Suprapubic skin (tissue), 4 donors: ENCODE results near the gene OXCT1. TPM values are rescaled to one million over a fixed set of nuclear protein-coding genes. Genes with fewer than 3 reads are reported as not detected.

Source experiments
- DNase-seq, 2 donors: peaks; one replicate each; pipeline ENCODE4 v3.0.0-alpha.2; 2019; ENCODE audit warnings: low spot score in 2 of 2
- H3K27ac ChIP-seq: fragments of 200-600 bp; sonication (generic); one replicate; pipeline ENCODE4 v1.5.1; 2019
- H3K27me3 ChIP-seq: fragments of 200-600 bp; sonication (generic); one replicate; pipeline ENCODE4 v1.5.1; 2019
- H3K36me3 ChIP-seq: fragments of 200-600 bp; sonication (generic); one replicate; pipeline ENCODE4 v1.5.1; 2019
- H3K4me1 ChIP-seq: fragments of 200-600 bp; sonication (generic); one replicate; pipeline ENCODE4 v1.5.1; 2019
- H3K4me3 ChIP-seq: fragments of 200-600 bp; sonication (generic); one replicate; pipeline ENCODE4 v1.5.1; 2019; ENCODE audit warnings: mild to moderate bottlenecking
- H3K9me3 ChIP-seq: fragments of 200-600 bp; sonication (generic); one replicate; pipeline ENCODE4 v1.5.1; 2019
- EP300 ChIP-seq: sonication (generic); formaldehyde crosslinking; IDR thresholded peaks from one replicate; pipeline ENCODE4 v1.6.1; 2017; ENCODE audit warnings: antibody characterized with exemption
- POLR2A ChIP-seq, 2 donors: fragments of 450-650 bp; IDR thresholded peaks; one replicate each; pipeline ENCODE4 v1.6.1; 2017; ENCODE audit warnings: antibody characterized with exemption in 2 of 2, mild to moderate bottlenecking in 2 of 2, moderate library complexity in 2 of 2
- POLR2AphosphoS5 ChIP-seq, 3 donors: sonication (generic); formaldehyde crosslinking; IDR thresholded peaks; one replicate each; pipeline ENCODE4 v1.6.1; 2017; ENCODE audit warnings: antibody characterized with exemption in 3 of 3
- WGBS: methylation state at CpG from one replicate; pipeline ENCODE4 v1.1.5; 2018; 5-methylcytosine and 5-hydroxymethylcytosine counted together
- total RNA-seq, 4 donors: library from RNA; depleted of rRNA; stranded (reverse); fragments of >200 nt; gene quantifications; one replicate each; pipeline ENCODE4 v1.1.0, GENCODE V29; 2016
- TF ChIP-seq, protein P1 (sequence below), 2 donors: fragments of 200-600 bp in 1 of 2; fragments of 450-650 bp in 1 of 2; sonication (generic) in 1 of 2; IDR thresholded peaks; one replicate each; pipeline ENCODE4 v1.5.1; 2016 to 2019; ENCODE audit warnings: antibody characterized with exemption in 2 of 2, mild to moderate bottlenecking in 1 of 2, moderate library complexity in 1 of 2

The OXCT1 gene
- total RNA-seq, 4 donors from 2014 or later = 17.4 to 71.9 (median 24.7) TPM

DNA sequence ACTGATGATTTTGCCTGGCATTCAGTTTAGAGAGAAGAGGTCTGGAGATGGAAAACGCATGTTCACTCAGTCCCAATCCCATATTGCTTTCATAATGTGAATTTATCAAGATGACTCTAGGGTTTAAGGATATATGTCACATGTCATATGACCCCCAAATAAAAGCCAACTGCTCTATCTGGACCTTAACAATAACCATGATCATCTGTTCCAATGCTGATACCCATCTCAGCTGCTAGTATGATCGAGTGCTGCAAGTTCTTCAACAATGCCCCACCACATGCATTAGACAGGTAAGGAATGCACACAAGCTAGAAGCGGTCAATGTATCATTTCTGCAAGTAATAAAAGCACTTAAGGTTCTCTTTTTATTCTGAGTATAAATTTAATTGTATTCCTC, 91.8 kb downstream of the OXCT1 start:
- H3K27me3 ChIP-seq = no peaks in the 10 kb centered on the region
- DNase-seq = no peak
- 93% methylated on average over 3 of the region's 3 CpGs for WGBS
- no peaks in the 10 kb centered on the region for H3K4me1 ChIP-seq
- H3K9me3 ChIP-seq = no peaks in the 10 kb centered on the region
- H3K4me3 ChIP-seq = no peak overlapping the region
- no peak overlapping the region for H3K27ac ChIP-seq
- no peaks in the 10 kb centered on the region for H3K36me3 ChIP-seq
- no peak for TF ChIP-seq POLR2A (IDR thresholded peaks at IDR 0.05)
- TF ChIP-seq, protein P1, sequence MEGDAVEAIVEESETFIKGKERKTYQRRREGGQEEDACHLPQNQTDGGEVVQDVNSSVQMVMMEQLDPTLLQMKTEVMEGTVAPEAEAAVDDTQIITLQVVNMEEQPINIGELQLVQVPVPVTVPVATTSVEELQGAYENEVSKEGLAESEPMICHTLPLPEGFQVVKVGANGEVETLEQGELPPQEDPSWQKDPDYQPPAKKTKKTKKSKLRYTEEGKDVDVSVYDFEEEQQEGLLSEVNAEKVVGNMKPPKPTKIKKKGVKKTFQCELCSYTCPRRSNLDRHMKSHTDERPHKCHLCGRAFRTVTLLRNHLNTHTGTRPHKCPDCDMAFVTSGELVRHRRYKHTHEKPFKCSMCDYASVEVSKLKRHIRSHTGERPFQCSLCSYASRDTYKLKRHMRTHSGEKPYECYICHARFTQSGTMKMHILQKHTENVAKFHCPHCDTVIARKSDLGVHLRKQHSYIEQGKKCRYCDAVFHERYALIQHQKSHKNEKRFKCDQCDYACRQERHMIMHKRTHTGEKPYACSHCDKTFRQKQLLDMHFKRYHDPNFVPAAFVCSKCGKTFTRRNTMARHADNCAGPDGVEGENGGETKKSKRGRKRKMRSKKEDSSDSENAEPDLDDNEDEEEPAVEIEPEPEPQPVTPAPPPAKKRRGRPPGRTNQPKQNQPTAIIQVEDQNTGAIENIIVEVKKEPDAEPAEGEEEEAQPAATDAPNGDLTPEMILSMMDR (IDR thresholded peaks at IDR 0.05) = no peak
- no peak for TF ChIP-seq POLR2AphosphoS5 (IDR thresholded peaks at IDR 0.05)
- TF ChIP-seq EP300 = no peak

GRCh38 chr5:41776435-41776834, 93.8 kb downstream of the OXCT1 start:
- Histone ChIP-seq H3K36me3 (no peaks in the 10 kb centered on the region), H3K4me3 (no peak overlapping the region), H3K27ac (no peak overlapping the region), H3K27me3 (no peaks in the 10 kb centered on the region), H3K4me1 (no peaks in the 10 kb centered on the region), H3K9me3 (no peaks in the 10 kb centered on the region)
- 87% methylated on average over 2 of the region's 2 CpGs for whole genome bisulfite sequencing
- TF ChIP-seq, protein P1 (IDR thresholded peaks at IDR 0.05) = no peak
- TF ChIP-seq POLR2AphosphoS5 (IDR thresholded peaks at IDR 0.05) = no peak
- TF ChIP-seq EP300 = no peak
- no peak for TF ChIP-seq POLR2A (IDR thresholded peaks at IDR 0.05)
- DNase-seq = no peak

- TF ChIP-seq POLR2A (IDR thresholded peaks at IDR 0.05) (no peak), EP300 (no peak), POLR2AphosphoS5 (IDR thresholded peaks at IDR 0.05) (no peak)
- TF ChIP-seq, protein P1 (IDR thresholded peaks at IDR 0.05) = no peak
- Histone ChIP-seq H3K27me3 (no peaks in the 10 kb centered on the region), H3K36me3 (no peaks in the 10 kb centered on the region), H3K4me1 (no peaks in the 10 kb centered on the region), H3K27ac (no peak overlapping the region), H3K4me3 (no peak overlapping the region), H3K9me3 (no peaks in the 10 kb centered on the region)
- 91% methylated on average over 1 of the region's 1 CpG for WGBS
- no peak for DNase-seq
Measured at GRCh38 chr5:41773799-41774198, 96.4 kb downstream of the OXCT1 start.

- TF ChIP-seq POLR2AphosphoS5 (IDR thresholded peaks at IDR 0.05) (no peak), POLR2A (IDR thresholded peaks at IDR 0.05) (no peak), EP300 (no peak)
- TF ChIP-seq, protein P1 (IDR thresholded peaks at IDR 0.05) = no peak
- DNase-seq = no peak
- H3K4me1 ChIP-seq = no peaks in the 10 kb centered on the region
- WGBS = 93% methylated on average over 4 of the region's 4 CpGs
- H3K4me3 ChIP-seq = no peak overlapping the region
- H3K27ac ChIP-seq = no peak overlapping the region
- H3K27me3 ChIP-seq = no peaks in the 10 kb centered on the region
- H3K36me3 ChIP-seq = no peaks in the 10 kb centered on the region
- H3K9me3 ChIP-seq = no peaks in the 10 kb centered on the region
Measured at GRCh38 chr5:41772785-41773442, 97.3 kb downstream of the OXCT1 start.

DNA sequence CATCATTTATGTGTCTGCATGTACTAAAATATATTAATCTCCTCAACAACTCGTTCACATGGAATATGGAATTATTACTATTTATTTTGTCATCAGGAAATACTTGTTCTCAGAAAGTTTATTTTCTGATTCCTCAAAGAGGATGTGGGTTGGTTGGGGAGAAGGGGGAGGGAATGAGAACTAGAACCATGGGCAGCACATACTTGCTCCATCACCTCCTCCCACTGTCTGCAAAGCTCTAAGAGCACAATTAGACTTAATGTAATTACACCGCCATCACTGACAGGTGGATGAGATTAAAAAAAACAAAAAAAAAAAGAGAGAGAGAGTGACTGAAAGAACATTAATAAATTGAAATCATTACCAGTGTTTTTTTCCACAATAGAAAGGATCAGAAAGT, 98.2 kb downstream of the OXCT1 start:
- H3K36me3 ChIP-seq = no peaks in the 10 kb centered on the region
- H3K4me3 ChIP-seq = no peak overlapping the region
- no peaks in the 10 kb centered on the region for H3K9me3 ChIP-seq
- no peaks in the 10 kb centered on the region for H3K27me3 ChIP-seq
- no peaks in the 10 kb centered on the region for H3K4me1 ChIP-seq
- no peak overlapping the region for H3K27ac ChIP-seq
- 87% methylated on average over 2 of the region's 2 CpGs for WGBS
- DNase-seq = no peak
- TF ChIP-seq POLR2A (IDR thresholded peaks at IDR 0.05) (no peak), POLR2AphosphoS5 (IDR thresholded peaks at IDR 0.05) (no peak), EP300 (no peak)
- TF ChIP-seq, protein P1 (IDR thresholded peaks at IDR 0.05) = no peak
